Nephron (organoid): ENCODE results near the gene CDH23.

ENCODE experiments used
- H3K27ac Mint-ChIP-seq, 3 experiments: 2 replicates each; pipeline ENCODE4 v1.8.0; 2020; ENCODE audit warnings: mixed read lengths in 3 of 3, mild to moderate bottlenecking in 2 of 3, moderate library complexity in 1 of 3
- H3K27me3 Mint-ChIP-seq: 2 replicates; pipeline ENCODE4 v1.8.0; 2021; ENCODE audit warnings: low read depth, mild to moderate bottlenecking, moderate library complexity, mixed read lengths
- H3K36me3 Mint-ChIP-seq: 2 replicates; pipeline ENCODE4 v1.8.0; 2020; ENCODE audit warnings: low read depth, mixed read lengths
- H3K4me1 Mint-ChIP-seq: 2 replicates; pipeline ENCODE4 v1.8.0; 2020; ENCODE audit warnings: mixed read lengths
- H3K4me3 Mint-ChIP-seq, 3 experiments: 2 replicates each; pipeline ENCODE4 v1.8.0; 2020; ENCODE audit warnings: mild to moderate bottlenecking in 3 of 3, mixed read lengths in 3 of 3, moderate library complexity in 2 of 3
- H3K9me3 Mint-ChIP-seq: 2 replicates; pipeline ENCODE4 v1.8.0; 2020; ENCODE audit warnings: mixed read lengths
- CTCF ChIP-seq, 3 experiments: fragments of 200-600 bp; sonication (generic); IDR thresholded peaks; one replicate each; pipeline ENCODE4 v1.5.0; 2021; ENCODE audit warnings: antibody characterized with exemption in 3 of 3; ENCODE audit not compliant: unreplicated experiment in 3 of 3

The CDH23 gene

GRCh38 chr10:71633920-71634319 is 237.2 kb downstream of the CDH23 start:
- Mint-ChIP-seq H3K4me1 (peaks cover 45% of the 10 kb centered on the region), H3K9me3 (no peaks in the 10 kb centered on the region), H3K36me3 (no peaks in the 10 kb centered on the region), H3K27ac (no peak overlapping the region), H3K4me3 (no peak overlapping the region), H3K27me3 (peaks cover 25% of the 10 kb centered on the region)
- no peak for TF ChIP-seq CTCF (IDR thresholded peaks at IDR 0.05; ENCODE audit: unreplicated experiment in 3 of 3)

- TF ChIP-seq CTCF (IDR thresholded peaks at IDR 0.05; ENCODE audit: unreplicated experiment in 3 of 3) = no peak
- Mint-ChIP-seq H3K4me1 (peaks cover 42% of the 10 kb centered on the region), H3K27me3 (peaks cover 24% of the 10 kb centered on the region), H3K27ac (peak overlapping the region in 1 of 3 experiments; percentile 8), H3K4me3 (no peak overlapping the region), H3K36me3 (no peaks in the 10 kb centered on the region), H3K9me3 (no peaks in the 10 kb centered on the region)
Observed at GRCh38 chr10:71634531-71635164, 237.9 kb downstream of the CDH23 start.

- no peaks in the 10 kb centered on the region for H3K9me3 Mint-ChIP-seq
- peaks cover 47% of the 10 kb centered on the region for H3K4me1 Mint-ChIP-seq
- TF ChIP-seq CTCF (IDR thresholded peaks at IDR 0.05; ENCODE audit: unreplicated experiment in 3 of 3) = no peak
- H3K27ac Mint-ChIP-seq = no peak overlapping the region
- peaks cover 28% of the 10 kb centered on the region for H3K27me3 Mint-ChIP-seq
- H3K4me3 Mint-ChIP-seq = no peak overlapping the region
- H3K36me3 Mint-ChIP-seq = no peaks in the 10 kb centered on the region
Observed at GRCh38 chr10:71635251-71635866, 238.6 kb downstream of the CDH23 start.

GRCh38 chr10:71635867-71636266 is 239.1 kb downstream of the CDH23 start:
- H3K4me1 Mint-ChIP-seq = peaks cover 48% of the 10 kb centered on the region
- no peak for TF ChIP-seq CTCF (IDR thresholded peaks at IDR 0.05; ENCODE audit: unreplicated experiment in 3 of 3)
- H3K27me3 Mint-ChIP-seq = peaks cover 29% of the 10 kb centered on the region
- H3K9me3 Mint-ChIP-seq = no peaks in the 10 kb centered on the region
- no peak overlapping the region for H3K4me3 Mint-ChIP-seq
- no peaks in the 10 kb centered on the region for H3K36me3 Mint-ChIP-seq
- no peak overlapping the region for H3K27ac Mint-ChIP-seq

GRCh38 chr10:71636588-71636987 is 239.9 kb downstream of the CDH23 start:
- H3K9me3 Mint-ChIP-seq = no peaks in the 10 kb centered on the region
- TF ChIP-seq CTCF (IDR thresholded peaks at IDR 0.05; ENCODE audit: unreplicated experiment in 3 of 3) = no peak
- no peak overlapping the region for H3K4me3 Mint-ChIP-seq
- H3K36me3 Mint-ChIP-seq = no peaks in the 10 kb centered on the region
- no peak overlapping the region for H3K27ac Mint-ChIP-seq
- peaks cover 27% of the 10 kb centered on the region for H3K27me3 Mint-ChIP-seq
- peaks cover 42% of the 10 kb centered on the region for H3K4me1 Mint-ChIP-seq

- no peak overlapping the region for H3K4me3 Mint-ChIP-seq
- peaks cover 27% of the 10 kb centered on the region for H3K27me3 Mint-ChIP-seq
- TF ChIP-seq CTCF (IDR thresholded peaks at IDR 0.05; ENCODE audit: unreplicated experiment in 3 of 3) = no peak
- peaks cover 39% of the 10 kb centered on the region for H3K4me1 Mint-ChIP-seq
- H3K9me3 Mint-ChIP-seq = no peaks in the 10 kb centered on the region
- H3K36me3 Mint-ChIP-seq = no peaks in the 10 kb centered on the region
- no peak overlapping the region for H3K27ac Mint-ChIP-seq
Observed at GRCh38 chr10:71637305-71637704, 240.6 kb downstream of the CDH23 start.
